Activated B cell treated with CpG ODN at 0.5 μM for 24 hours (primary cell): Measurements from ENCODE around the gene CCS. TPM values are rescaled to one million over a fixed set of nuclear protein-coding genes. Genes with fewer than 3 reads are reported as not detected.

ENCODE experiments used
- ATAC-seq: fragments of 200-7000 bp; cut with Tn5 transposase; one replicate; pipeline ENCODE4 v1.10.0; 2021; ENCODE audit warnings: low read depth, mild to moderate bottlenecking, moderate library complexity
- CTCF ChIA-PET: fragments of 350-600 bp; sonication (Branson Sonifier 250); formaldehyde crosslinking; loops from one replicate; lab custom pipeline; 2021; ENCODE audit warnings: antibody characterized with exemption; lab: Charles Lee
- POLR2A ChIA-PET: fragments of 350-600 bp; sonication (Branson Sonifier 250); formaldehyde crosslinking; loops from one replicate; lab custom pipeline; 2021; ENCODE audit warnings: antibody characterized with exemption; lab: Charles Lee
- DNase-seq: peaks from one replicate; pipeline ENCODE4 v3.0.0; 2022
- H3K27ac Mint-ChIP-seq: one replicate; pipeline ENCODE4 v1.8.0; 2020; ENCODE audit warnings: mixed read lengths
- H3K27me3 Mint-ChIP-seq: one replicate; pipeline ENCODE4 v1.8.0; 2021; ENCODE audit warnings: mixed read lengths
- H3K36me3 Mint-ChIP-seq: one replicate; pipeline ENCODE4 v1.8.0; 2021; ENCODE audit warnings: low read depth, mixed read lengths
- H3K4me1 Mint-ChIP-seq: one replicate; pipeline ENCODE4 v1.8.0; 2021; ENCODE audit warnings: mixed read lengths
- H3K4me3 Mint-ChIP-seq: one replicate; pipeline ENCODE4 v1.8.0; 2020; ENCODE audit warnings: mild to moderate bottlenecking, mixed read lengths
- H3K9me3 Mint-ChIP-seq: one replicate; pipeline ENCODE4 v1.8.0; 2020; ENCODE audit warnings: mixed read lengths
- CTCF ChIP-seq: fragments of 200-600 bp; IDR thresholded peaks from one replicate; pipeline ENCODE4 v1.8.0; 2022; ENCODE audit warnings: antibody characterized with exemption, mild to moderate bottlenecking
- intact Hi-C: fragments of 100-400 bp; cut with micrococcal nuclease; formaldehyde crosslinking; loops from one replicate; pipeline ENCODE4 v1.15.1; 2024
- total RNA-seq: library from RNA; stranded (reverse); gene quantifications from 2 replicates; pipeline ENCODE4 v1.2.3, GENCODE V29; 2022

Gene CCS
- total RNA-seq, 1 donor from 2014 or later, result 65.3 TPM

GRCh38 chr11:66641834-66642233, 48.8 kb downstream of the CCS start:
- Mint-ChIP-seq H3K36me3 (peaks cover 86% of the 10 kb centered on the region), H3K9me3 (no peaks in the 10 kb centered on the region), H3K27me3 (no peaks in the 10 kb centered on the region), H3K4me1 (peaks cover 88% of the 10 kb centered on the region), H3K4me3 (peak overlapping the region; percentile 7), H3K27ac (no peak overlapping the region)
- no peak for DNase-seq
- no peak for ATAC-seq
- intact Hi-C loops, result no loop called here
- ChIA-PET POLR2A (interaction anchor here (0.6 to 11.1 kb wide), 2 partner anchors 12 to 20 kb away, joined by 5 to 272 read pairs; partner anchors contain the start of gene RBM14), CTCF (no interaction called here)
- no peak for TF ChIP-seq CTCF

GRCh38 chr11:66643745-66644437, 50.9 kb downstream of the CCS start:
- CTCF ChIA-PET, result no interaction called here
- POLR2A ChIA-PET, result interaction anchor here (0.5 to 11.1 kb wide), 2 partner anchors 22 to 29 kb away, joined by 3 to 272 read pairs; partner anchors contain the start of gene RBM14
- H3K27ac Mint-ChIP-seq, result no peak overlapping the region

GRCh38 chr11:66646828-66647227, 53.8 kb downstream of the CCS start:
- ATAC-seq, result no peak
- Mint-ChIP-seq H3K36me3 (peaks cover 87% of the 10 kb centered on the region), H3K4me1 (peaks cover 67% of the 10 kb centered on the region), H3K4me3 (no peak overlapping the region), H3K27me3 (no peaks in the 10 kb centered on the region), H3K27ac (no peak overlapping the region), H3K9me3 (no peaks in the 10 kb centered on the region)
- no peak for TF ChIP-seq CTCF
- ChIA-PET POLR2A (interaction anchor here (0.7 to 1.5 kb wide), 3 partner anchors 9 to 31 kb away, joined by 4 to 7 read pairs (median 6); partner anchors contain the start of genes RBM14 and RBM4), CTCF (no interaction called here)
- no peak for DNase-seq
- intact Hi-C loops, result no loop called here

More at GRCh38 chr11:66643745-66644437, 50.9 kb downstream of the CCS start:
- H3K27me3 Mint-ChIP-seq, result no peaks in the 10 kb centered on the region
- TF ChIP-seq CTCF, result no peak
- no peak overlapping the region for H3K4me3 Mint-ChIP-seq
- intact Hi-C loops, result no loop called here
- H3K36me3 Mint-ChIP-seq, result peaks cover 91% of the 10 kb centered on the region
- peaks cover 81% of the 10 kb centered on the region for H3K4me1 Mint-ChIP-seq
- no peak for DNase-seq
- no peak for ATAC-seq
- H3K9me3 Mint-ChIP-seq, result no peaks in the 10 kb centered on the region

GRCh38 chr11:66649903-66650302, 56.9 kb downstream of the CCS start:
- CTCF ChIA-PET, result interaction anchor here (1.3 kb wide), 1 partner anchor 29 kb away, joined by 4 read pairs; no protein-coding TSS in a partner anchor
- DNase-seq (no peak), ATAC-seq (no peak)
- H3K4me1 Mint-ChIP-seq, result peaks cover 41% of the 10 kb centered on the region
- no peaks in the 10 kb centered on the region for H3K27me3 Mint-ChIP-seq
- POLR2A ChIA-PET, result interaction anchor here (1.9 to 3.1 kb wide), 2 partner anchors 11 to 33 kb away, joined by 6 to 25 read pairs; partner anchors contain the start of genes RBM14 and RBM4
- H3K4me3 Mint-ChIP-seq, result no peak overlapping the region
- peaks cover 68% of the 10 kb centered on the region for H3K36me3 Mint-ChIP-seq
- intact Hi-C loops, result no loop called here
- H3K27ac Mint-ChIP-seq, result no peak overlapping the region
- no peak for TF ChIP-seq CTCF
- no peaks in the 10 kb centered on the region for H3K9me3 Mint-ChIP-seq

- DNase-seq (no peak), ATAC-seq (no peak)
- Mint-ChIP-seq H3K4me1 (peaks cover 32% of the 10 kb centered on the region), H3K36me3 (peaks cover 64% of the 10 kb centered on the region), H3K4me3 (no peak overlapping the region), H3K27ac (no peak overlapping the region), H3K27me3 (no peaks in the 10 kb centered on the region), H3K9me3 (no peaks in the 10 kb centered on the region)
- no peak for TF ChIP-seq CTCF
- intact Hi-C loops, result no loop called here
- POLR2A ChIA-PET, result interaction anchor here (1.9 kb wide), 1 partner anchor 34 kb away, joined by 6 read pairs; the partner anchor contains the start of gene RBM14
- CTCF ChIA-PET, result no interaction called here
Observed at GRCh38 chr11:66651016-66651415, 58.0 kb downstream of the CCS start.
